Stimulated activated CD8-positive, alpha-beta memory T cell treated with anti-CD3 and anti-CD28 coated beads, Interleukin-15, amount 100 ng/mL, for 4 hours (primary cell): ENCODE results near the gene HTT.

Experiments
- DNase-seq, 2 donors: peaks; one replicate each; pipeline ENCODE4 v3.0.0-alpha.2; 2020; ENCODE audit warnings: low read depth in 2 of 2

Gene HTT

GRCh38 chr4:3288571-3289094, 214.2 kb downstream of the HTT start:
- DNase-seq = no peak

DNA sequence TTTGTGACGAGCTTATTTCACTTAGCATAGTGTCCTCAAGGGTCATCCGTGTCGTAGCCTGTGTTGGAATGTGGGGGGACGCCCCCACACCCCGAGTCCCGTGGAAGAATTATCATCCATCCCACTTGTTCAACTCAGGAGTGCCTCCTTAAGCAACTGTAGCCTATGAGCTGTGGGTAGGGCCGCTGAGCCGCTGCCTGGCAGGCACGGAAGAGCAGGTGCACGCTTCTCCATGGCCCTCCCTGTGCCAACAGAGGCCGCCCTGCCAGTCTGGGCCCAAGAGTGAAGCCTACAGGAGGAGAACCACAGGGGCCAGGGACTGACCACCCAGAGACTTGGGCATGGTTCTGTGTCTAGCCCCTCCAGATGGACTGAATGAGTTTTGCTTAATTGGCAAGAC, 216.0 kb downstream of the HTT start:
- DNase-seq = no peak

- DNase-seq = no peak
Observed at GRCh38 chr4:3290889-3291321, 216.4 kb downstream of the HTT start.

DNA sequence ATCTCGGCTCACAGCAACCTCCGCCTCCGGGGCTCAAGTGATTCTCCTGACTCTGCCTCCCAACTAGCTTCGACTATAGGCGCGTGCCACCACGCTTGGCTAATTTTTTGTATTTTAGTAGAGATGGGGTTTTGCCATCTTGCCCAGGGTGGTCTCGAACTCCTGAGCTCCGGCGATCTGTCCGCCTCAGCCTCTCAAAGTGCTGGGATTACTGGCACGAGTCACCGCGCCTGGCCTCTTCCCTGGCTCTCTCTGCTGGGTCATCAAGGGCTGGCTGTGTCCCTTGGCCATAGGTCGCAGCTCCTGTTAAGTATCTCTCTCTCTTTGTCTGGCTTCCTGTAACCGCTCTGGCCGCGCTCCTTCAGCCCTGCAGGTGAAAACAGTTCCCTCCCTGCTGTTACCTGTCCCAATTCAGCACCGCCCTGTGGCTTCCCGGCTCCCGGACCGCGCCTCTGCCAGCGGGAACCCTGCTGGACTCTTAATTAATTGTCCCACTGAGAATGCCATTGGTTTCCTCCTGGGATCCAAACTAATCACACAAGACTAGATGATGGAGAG, 217.0 kb downstream of the HTT start:
- DNase-seq = no peak

- no peak for DNase-seq
Observed at GRCh38 chr4:3291969-3292570, 217.6 kb downstream of the HTT start.

- DNase-seq = peak; percentile 68 to 72
Observed at GRCh38 chr4:3292571-3293400, 218.3 kb downstream of the HTT start, which contains the start of gene RGS12. TSS of gene RGS12 (plus strand) at chr4:3293021. CDS start at chr4:3316171, 23,150 bp downstream.
